Raji (cell line): ENCODE measurements around the gene SLC9A3.

Source experiments
- POLR2A ChIP-seq: IDR thresholded peaks from 2 replicates; pipeline ENCODE4 v1.6.1; 2011; ENCODE audit warnings: low read depth, low read length, control low read depth; ENCODE audit not compliant: insufficient read depth

The SLC9A3 gene

DNA sequence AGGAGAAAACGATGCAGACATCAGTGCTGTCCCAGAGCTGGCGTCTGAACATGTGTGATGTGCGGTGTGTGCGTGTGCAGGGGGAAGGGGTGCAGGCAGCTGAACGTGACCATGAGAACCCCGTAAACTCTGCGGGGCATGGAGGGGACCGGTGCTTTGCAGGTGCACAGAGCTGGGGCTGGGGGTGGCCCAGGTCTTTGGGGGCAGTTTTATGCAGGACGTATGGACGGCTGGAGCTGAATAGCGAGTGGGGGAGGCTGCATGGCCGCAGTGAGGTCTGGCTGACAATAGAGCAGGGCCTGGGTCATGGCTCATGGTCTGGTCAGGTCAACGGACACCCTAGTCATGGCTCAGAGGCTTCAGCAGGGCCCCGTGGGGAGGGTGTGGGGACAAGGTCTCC, 84.6 kb downstream of the SLC9A3 start:
- no peak for TF ChIP-seq POLR2A

- no peak for TF ChIP-seq POLR2A
Observed at GRCh38 chr5:439181-439580, 85.1 kb downstream of the SLC9A3 start.

DNA sequence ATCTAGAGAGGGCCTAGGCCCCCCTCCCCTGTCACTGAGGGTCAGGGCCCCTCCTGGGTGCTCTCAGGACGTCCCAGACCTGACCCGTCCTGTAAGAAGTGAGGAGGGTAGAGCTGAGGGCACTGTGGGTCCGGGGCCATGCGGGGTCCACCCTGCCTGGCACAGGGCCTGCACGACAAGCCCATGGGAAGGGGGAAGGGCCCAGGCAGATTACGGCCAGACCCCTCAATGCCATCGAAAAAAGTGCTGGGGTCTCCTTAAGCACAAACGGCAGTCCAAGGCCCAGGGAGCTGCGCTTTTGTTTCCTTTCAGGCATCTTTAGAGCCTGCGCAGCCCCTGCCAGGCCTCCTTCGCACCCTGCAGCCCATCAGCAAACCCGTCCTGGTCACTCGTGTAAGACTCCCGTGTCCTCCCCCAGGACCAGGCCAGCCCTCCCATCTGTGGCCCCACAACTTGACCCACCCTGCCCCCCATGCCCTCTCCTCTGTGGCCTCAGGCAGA, 85.7 kb downstream of the SLC9A3 start:
- TF ChIP-seq POLR2A: no peak

GRCh38 chr5:437281-437771, 86.9 kb downstream of the SLC9A3 start:
- TF ChIP-seq POLR2A: no peak

DNA sequence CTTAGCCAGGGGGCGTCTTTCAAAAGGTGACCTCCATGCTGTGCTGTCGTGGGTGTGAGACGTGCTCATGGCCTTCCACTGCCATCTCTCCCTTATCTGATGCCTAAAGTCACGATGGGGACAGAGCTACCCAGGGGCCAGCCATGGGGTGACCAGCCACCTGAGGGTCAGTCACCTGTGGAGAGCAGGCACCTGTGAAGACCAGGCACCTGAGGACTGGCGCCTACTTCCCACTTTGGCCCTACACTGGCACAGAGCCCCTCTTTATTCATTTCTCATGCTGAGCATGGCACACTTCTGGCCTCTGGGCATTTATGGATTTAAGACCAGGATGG, 87.6 kb downstream of the SLC9A3 start:
- TF ChIP-seq POLR2A: no peak

DNA sequence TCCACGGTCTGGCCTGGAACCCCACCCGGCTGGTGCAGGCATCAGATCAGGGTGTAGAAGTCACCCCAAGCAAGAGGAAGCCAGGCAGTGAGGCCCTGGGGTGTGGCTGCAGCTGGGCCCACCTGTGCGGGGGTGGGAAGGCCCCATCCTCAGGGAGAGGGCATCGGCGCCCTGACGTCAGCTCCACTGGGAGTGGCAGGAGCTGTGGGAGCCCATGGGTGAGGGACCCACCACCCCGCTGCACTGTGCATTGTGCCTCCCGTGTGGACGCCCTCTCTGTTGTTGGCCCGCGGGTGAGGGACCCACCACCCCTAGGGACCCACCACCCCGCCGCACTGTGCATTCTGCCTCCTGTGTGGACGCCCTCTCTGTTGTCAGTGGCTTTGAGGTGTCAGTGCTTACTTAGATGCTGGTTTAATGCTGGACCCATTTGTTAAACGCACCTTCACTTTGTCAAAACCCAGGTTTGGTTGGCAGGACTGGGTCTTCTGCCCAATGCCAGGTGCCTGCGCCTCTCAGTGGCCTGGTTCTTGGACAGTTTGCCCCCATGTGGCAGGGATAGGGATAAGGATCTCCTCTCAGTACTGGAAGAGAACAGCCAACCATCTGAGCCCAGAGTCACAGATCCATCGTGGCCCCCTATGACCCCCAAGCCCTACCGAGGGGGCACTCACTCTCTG, 88.1 kb downstream of the SLC9A3 start:
- TF ChIP-seq POLR2A: no peak

GRCh38 chr5:435156-435790, 89.0 kb downstream of the SLC9A3 start:
- TF ChIP-seq POLR2A: no peak

DNA sequence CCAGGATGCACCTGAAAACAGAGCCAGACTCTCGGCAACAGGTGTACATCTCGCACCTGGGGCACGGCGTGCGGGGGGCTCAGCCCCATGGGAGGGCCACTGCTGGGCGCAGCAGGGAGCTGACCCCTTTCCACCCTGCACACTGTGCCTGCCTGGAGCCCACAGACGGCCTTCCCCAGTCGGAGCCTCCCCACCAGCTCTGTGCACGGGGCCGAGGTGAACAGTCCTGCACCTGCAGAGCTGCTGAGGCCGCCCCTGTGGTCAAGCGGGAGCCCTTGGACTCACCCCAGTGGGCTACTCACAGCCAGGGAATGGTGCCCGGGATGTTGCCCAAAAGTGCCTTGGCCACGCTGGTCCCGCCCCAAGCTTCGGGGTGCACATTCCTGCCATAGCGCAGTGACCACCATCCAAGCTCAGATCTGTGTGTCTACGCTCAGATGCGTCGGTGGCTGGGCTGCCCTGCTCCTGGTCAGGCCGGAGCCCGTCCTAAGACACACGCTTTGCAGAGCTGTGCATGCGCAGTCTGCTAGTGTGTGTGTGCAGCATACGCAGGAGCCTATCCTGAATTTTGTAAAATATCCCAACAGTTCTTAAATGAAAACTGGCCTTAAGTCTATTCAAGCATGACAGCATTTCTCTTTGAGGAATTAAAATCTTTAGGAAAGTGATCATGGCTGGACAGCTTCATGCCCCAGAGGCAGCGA, 89.7 kb downstream of the SLC9A3 start:
- no peak for TF ChIP-seq POLR2A

GRCh38 chr5:433836-434235, 90.4 kb downstream of the SLC9A3 start:
- no peak for TF ChIP-seq POLR2A

DNA sequence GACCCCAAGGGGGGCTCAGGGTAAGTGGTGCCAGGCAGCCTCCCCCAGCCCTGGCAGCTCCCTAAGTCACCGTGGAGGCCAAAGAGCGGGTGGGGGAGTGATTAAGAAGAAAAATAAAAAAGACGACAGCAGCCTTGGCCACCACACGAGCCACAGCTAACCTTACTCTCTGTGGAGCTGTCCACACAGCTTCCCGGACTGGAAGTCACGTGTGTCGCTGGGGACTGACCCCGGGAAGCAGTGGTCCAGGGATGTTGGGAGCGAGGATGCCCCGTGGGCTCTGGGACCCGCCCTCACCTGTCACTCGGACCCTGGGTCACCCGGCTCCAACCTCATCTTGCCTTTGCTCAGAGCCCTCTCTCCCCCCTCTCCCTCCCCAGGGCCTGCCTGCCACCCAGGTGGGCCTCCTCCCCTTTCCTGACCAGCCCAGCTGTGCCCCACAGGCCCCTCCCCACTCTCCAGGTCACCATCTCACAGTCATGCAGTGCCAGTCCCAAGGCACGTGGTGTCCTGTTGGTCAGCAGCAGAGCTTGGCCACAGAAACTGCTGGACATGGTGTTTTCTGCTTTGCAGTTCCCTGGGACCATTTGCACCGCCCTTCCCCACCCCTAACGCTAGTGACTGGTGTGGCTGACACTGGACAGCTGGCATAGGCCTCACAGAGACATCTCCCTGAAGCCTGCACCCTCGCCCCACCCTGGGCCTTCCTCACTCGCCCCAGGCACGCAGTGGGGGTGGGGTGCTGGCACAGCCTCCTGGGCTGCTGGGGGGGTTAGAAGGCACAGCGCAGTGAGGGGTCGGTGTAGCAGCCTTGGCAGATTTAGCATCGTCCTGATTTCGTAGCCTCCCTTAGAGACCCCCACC, 91.1 kb downstream of the SLC9A3 start:
- no peak for TF ChIP-seq POLR2A

DNA sequence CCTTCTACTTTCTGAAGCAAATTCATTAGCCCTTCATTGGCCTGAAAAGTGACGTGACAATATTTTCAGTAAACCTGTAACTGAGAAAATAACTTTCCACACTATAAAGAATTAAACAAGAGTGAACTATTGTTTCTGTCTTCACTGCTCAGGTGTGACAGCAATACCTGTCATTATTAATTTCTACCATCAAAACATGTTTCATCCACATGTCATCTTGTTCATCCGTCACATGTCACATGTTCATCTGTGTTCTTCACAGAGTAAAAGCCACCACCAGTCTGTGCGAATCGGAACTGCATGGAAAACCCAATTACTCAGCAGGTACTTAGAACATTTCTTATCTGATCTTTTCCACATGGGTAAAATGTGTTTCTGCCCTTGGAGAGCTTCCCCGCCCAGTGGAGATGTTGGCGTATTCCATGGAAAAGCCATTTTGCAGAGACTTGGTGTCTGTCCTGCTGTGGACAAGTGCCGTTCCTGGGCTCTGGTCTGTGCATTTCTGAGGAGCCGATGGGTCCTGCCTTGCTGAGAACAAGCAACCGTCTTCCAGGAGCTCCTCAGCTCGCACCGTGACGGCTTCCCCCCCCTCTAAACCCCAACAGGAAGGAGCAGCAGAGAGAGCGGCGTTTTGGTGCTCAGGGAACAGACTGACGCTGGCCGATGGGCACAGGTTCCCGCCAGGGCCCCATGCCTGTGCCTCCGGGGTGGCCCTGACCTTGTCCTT, 91.9 kb downstream of the SLC9A3 start:
- no peak for TF ChIP-seq POLR2A

DNA sequence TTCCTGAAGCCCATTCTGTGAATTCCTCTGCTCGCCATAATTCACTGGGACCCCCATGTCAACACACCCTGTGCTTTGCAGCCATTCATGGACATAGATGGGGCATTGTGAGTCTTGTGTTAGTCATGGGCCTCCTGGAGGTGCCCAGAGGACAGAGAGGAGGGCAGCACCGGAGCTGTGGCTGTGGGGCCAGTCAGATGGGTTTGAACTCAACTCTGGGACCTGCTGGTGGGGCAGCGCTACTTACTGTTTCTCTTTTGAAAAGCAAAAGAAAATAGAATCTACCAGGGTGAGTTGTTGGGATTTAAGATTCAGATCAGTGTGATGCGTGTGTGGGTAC, 92.6 kb downstream of the SLC9A3 start:
- no peak for TF ChIP-seq POLR2A

GRCh38 chr5:431001-431710, 93.1 kb downstream of the SLC9A3 start:
- no peak for TF ChIP-seq POLR2A

- TF ChIP-seq POLR2A: no peak
Observed at GRCh38 chr5:430214-430925, 93.9 kb downstream of the SLC9A3 start.
